ENCODE results near the gene C1orf232. TPM values are rescaled to one million over a fixed set of nuclear protein-coding genes. Genes with fewer than 3 reads are reported as not detected.

The C1orf232 gene
- total RNA-seq, 1 donor from 2014 or later, result not detected

DNA sequence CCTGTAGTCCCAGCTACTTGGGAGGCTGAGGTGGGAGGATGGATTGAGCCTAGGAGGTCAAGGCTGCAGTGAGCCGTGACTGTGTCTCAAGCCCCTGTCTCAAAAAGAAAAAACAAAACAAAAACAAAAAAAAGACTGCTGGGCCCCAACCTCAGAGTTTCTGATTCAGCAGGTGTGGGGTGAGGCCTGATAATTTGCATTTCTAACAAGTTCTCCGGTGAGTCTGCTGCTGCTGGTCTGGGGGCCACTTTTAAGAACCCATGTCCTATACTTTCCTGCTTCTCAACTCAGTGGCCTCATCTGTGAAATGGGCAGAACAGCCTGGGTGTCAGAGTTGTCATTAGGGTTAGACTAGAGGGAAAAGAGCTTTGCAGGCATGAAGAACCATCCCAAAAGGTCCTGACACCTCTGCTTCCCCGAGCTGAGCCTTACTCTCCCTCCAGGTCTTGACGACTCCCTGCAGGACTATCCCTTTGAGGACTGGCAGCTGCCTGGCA is 11.3 kb upstream of the C1orf232 start:
- Mint-ChIP-seq H3K36me3 (peaks cover 12% of the 10 kb centered on the region), H3K9me3 (no peaks in the 10 kb centered on the region), H3K4me3 (no peak overlapping the region), H3K27ac (no peak overlapping the region), H3K27me3 (ENCODE audit: low read depth) (no peaks in the 10 kb centered on the region), H3K4me1 (peaks cover 12% of the 10 kb centered on the region)
- TF ChIP-seq, protein P1, sequence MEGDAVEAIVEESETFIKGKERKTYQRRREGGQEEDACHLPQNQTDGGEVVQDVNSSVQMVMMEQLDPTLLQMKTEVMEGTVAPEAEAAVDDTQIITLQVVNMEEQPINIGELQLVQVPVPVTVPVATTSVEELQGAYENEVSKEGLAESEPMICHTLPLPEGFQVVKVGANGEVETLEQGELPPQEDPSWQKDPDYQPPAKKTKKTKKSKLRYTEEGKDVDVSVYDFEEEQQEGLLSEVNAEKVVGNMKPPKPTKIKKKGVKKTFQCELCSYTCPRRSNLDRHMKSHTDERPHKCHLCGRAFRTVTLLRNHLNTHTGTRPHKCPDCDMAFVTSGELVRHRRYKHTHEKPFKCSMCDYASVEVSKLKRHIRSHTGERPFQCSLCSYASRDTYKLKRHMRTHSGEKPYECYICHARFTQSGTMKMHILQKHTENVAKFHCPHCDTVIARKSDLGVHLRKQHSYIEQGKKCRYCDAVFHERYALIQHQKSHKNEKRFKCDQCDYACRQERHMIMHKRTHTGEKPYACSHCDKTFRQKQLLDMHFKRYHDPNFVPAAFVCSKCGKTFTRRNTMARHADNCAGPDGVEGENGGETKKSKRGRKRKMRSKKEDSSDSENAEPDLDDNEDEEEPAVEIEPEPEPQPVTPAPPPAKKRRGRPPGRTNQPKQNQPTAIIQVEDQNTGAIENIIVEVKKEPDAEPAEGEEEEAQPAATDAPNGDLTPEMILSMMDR (IDR thresholded peaks at IDR 0.05; ENCODE audit: unreplicated experiment), result no peak
- DNase-seq (ENCODE audit: low spot score in 2 of 2, unreplicated experiment in 2 of 2), result no peak

DNA sequence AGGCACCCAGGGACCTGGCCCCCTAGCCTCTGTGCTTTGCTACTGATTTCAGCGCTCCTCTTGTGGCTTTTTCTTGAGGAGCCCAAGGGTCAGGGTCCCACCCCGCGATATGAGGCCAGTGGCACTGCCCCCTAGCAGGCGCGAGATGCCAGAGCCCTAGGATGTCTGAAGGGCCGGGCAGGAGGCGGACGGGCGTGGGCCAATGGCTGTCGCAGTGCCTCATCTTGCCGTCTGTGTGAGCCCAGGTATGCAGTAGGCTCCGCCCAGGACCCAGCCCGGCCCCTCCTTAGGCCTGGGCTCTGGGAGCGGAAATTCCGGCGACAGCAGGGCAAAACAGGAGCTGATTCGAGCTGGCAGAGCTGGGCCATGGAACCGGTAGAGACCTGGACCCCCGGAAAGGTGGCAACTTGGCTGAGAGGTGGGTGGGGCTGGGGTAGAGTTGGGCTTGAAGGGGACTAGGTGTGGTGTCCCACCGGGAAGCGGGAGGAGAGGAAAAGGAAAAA is 8.5 kb upstream of the C1orf232 start, which contains the start of gene CNKSR1:
CNKSR1 (plus strand) TSS at position 310 of the 503 bp plus-strand sequence; CDS start at position 367, 57 bp downstream.
- peak within 1 kb of the TSS; percentile 99 for H3K27ac Mint-ChIP-seq
- H3K4me1 Mint-ChIP-seq, result peaks cover 12% of the 10 kb centered on the region
- peak in 1 of 2 experiments; percentile 77 for DNase-seq (ENCODE audit: low spot score in 2 of 2, unreplicated experiment in 2 of 2)

DNA sequence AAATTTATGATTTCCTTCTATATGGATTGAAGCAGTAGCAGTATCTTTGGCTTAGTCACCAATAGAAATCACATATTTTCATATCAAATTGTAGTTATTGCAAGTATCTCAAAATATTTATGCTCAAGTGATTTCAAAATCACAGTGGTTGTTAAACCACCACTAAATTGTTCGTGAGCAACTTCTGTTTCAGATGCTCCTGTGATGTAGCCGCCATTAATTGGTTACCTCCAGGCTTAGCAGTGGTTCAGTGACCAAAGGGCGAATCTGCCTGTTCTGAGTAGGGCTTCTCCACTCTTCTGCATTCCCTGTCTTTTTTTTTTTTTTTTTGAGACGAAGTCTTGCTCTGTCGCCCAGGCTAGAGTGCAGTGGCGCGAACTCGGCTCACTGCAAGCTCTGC is 6.6 kb upstream of the C1orf232 start:
- peaks cover 20% of the 10 kb centered on the region for H3K4me1 Mint-ChIP-seq
- no peak for DNase-seq (ENCODE audit: low spot score in 2 of 2, unreplicated experiment in 2 of 2)
- H3K27me3 Mint-ChIP-seq (ENCODE audit: low read depth), result no peaks in the 10 kb centered on the region
- no peak overlapping the region for H3K27ac Mint-ChIP-seq
- no peaks in the 10 kb centered on the region for H3K9me3 Mint-ChIP-seq
- TF ChIP-seq, protein P1 (IDR thresholded peaks at IDR 0.05; ENCODE audit: unreplicated experiment), result no peak
- peaks cover 1% of the 10 kb centered on the region for H3K36me3 Mint-ChIP-seq
- no peak overlapping the region for H3K4me3 Mint-ChIP-seq

More for the DNA sequence above, 8.5 kb upstream of the C1orf232 start, which contains the start of gene CNKSR1:
- TF ChIP-seq, protein P1 (IDR thresholded peaks at IDR 0.05; ENCODE audit: unreplicated experiment), result no peak
- peak within 1 kb of the TSS; percentile 86 for H3K4me3 Mint-ChIP-seq
- no peaks in the 10 kb centered on the region for H3K27me3 Mint-ChIP-seq (ENCODE audit: low read depth)
- peaks cover 8% of the 10 kb centered on the region for H3K36me3 Mint-ChIP-seq
- H3K9me3 Mint-ChIP-seq, result no peaks in the 10 kb centered on the region

DNA sequence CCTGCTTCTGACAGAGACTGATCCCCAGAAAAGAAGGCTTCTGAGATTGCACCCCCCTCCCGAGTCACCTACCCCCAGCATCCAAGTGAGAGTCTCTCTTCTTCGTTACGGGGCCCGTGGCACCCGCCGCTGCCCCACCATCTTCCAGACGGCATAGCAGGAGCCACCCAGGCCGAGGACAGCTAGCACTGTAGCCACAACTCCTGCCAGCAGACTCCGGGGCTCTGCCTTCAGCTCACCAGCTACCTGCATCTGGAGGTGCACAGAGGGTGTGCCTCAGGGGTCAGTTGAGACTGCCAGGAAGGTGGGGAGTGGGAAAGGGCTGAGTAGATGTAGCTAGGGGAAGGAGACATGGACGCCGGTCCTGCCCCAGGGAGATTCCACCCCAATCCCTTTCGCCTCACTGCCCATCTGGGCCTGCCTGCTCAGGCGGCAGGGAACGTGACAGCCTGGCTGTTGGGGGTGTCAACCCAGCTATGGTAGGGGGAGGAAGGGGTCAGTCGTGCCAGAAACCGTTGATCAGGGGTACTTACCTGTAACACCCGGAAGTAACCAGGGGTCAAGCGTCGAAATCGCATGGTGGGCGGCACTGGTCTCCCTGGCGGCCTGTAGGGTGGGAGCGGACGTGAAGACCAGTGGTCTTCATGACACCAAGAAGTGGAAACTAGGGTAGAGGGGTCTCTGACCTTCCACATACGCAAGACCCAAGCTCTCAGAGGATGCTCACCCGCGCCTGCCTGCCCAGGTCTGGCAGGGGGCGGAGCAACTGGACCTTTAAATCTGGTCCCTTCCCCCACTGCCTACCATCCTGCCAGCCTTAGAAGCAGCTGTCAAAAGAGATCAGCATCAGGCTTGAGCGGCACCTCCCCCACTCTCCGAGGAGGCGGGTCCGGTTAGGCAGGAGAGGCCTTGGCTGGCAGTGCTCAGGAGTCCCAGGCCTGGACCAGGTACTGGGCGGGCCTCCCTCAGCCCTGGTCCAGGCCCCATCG is 2.6 kb upstream of the C1orf232 start, which contains the start of gene ZNF593OS:
ZNF593OS (minus strand) TSS at position 749 of the 989 bp plus-strand sequence; CDS start at position 578, 171 bp downstream.
- peak within 1 kb of the TSS; percentile 87 for H3K4me3 Mint-ChIP-seq
- peaks cover 25% of the 10 kb centered on the region for H3K4me1 Mint-ChIP-seq
- no peaks in the 10 kb centered on the region for H3K27me3 Mint-ChIP-seq (ENCODE audit: low read depth)
- TF ChIP-seq, protein P1 (IDR thresholded peaks at IDR 0.05; ENCODE audit: unreplicated experiment), result no peak
- no peak within 1 kb of the TSS for H3K27ac Mint-ChIP-seq
- DNase-seq (ENCODE audit: low spot score in 2 of 2, unreplicated experiment in 2 of 2), result no peak
- H3K36me3 Mint-ChIP-seq, result no peaks in the 10 kb centered on the region
- no peaks in the 10 kb centered on the region for H3K9me3 Mint-ChIP-seq

DNA sequence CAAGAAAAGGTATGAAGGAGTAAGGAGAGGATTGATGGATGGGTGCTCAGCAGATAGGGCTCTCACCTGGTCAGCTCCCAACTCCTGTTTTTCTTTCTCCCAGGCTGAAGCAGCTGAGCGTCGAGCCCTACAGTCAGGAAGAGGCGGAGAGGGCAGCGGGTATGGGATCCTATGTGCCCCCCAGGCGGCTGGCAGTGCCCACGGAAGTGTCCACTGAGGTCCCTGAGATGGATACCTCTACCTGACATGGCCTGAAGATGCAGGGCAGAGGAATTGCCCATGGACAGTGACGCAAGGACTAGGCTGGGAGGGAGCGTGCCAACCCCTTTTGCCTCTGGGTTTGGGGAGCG is 1.7 kb upstream of the C1orf232 start:
- no peaks in the 10 kb centered on the region for H3K36me3 Mint-ChIP-seq
- H3K9me3 Mint-ChIP-seq, result no peaks in the 10 kb centered on the region
- peak overlapping the region; percentile 61 for H3K27ac Mint-ChIP-seq
- TF ChIP-seq, protein P1 (IDR thresholded peaks at IDR 0.05; ENCODE audit: unreplicated experiment), result no peak
- no peak for DNase-seq (ENCODE audit: low spot score in 2 of 2, unreplicated experiment in 2 of 2)
- H3K4me1 Mint-ChIP-seq, result peaks cover 25% of the 10 kb centered on the region
- no peaks in the 10 kb centered on the region for H3K27me3 Mint-ChIP-seq (ENCODE audit: low read depth)
- peak overlapping the region; percentile 87 for H3K4me3 Mint-ChIP-seq

Data from mesothelial cell of epicardium (in vitro differentiated cells).